Choroid plexus epithelial cell (primary cell): ENCODE results near the gene GREM2.

Experiments
- DNase-seq: peaks from one replicate; pipeline ENCODE4 v3.0.0-alpha.2; 2010; ENCODE audit warnings: low read depth
- H3K4me3 ChIP-seq: 2 replicates; pipeline ENCODE4 v1.5.1; 2011; ENCODE audit warnings: low read depth, mild to moderate bottlenecking, control low read depth, low read length, moderate library complexity
- CTCF ChIP-seq: conservative IDR thresholded peaks from 2 replicates; pipeline ENCODE4 v1.5.1; 2011; ENCODE audit warnings: low read depth, mild to moderate bottlenecking, control low read depth, inconsistent platforms, low read length, moderate library complexity

The GREM2 gene

GRCh38 chr1:240589585-240590110, 22.3 kb downstream of the GREM2 start:
- H3K4me3 ChIP-seq, result no peak overlapping the region
- no peak for DNase-seq
- TF ChIP-seq CTCF, result no peak

- no peak for TF ChIP-seq CTCF
- no peak for DNase-seq
- H3K4me3 ChIP-seq, result no peak overlapping the region
Measured at GRCh38 chr1:240586006-240586405, 25.9 kb downstream of the GREM2 start.

GRCh38 chr1:240582953-240583352, 29.0 kb downstream of the GREM2 start:
- no peak overlapping the region for H3K4me3 ChIP-seq
- DNase-seq, result peak; percentile 13
- no peak for TF ChIP-seq CTCF

- H3K4me3 ChIP-seq, result no peak overlapping the region
- TF ChIP-seq CTCF, result no peak
- no peak for DNase-seq
Measured at GRCh38 chr1:240579511-240579910, 32.4 kb downstream of the GREM2 start.

GRCh38 chr1:240577095-240577494, 34.9 kb downstream of the GREM2 start:
- no peak overlapping the region for H3K4me3 ChIP-seq
- DNase-seq, result no peak
- TF ChIP-seq CTCF, result no peak

GRCh38 chr1:240575981-240576662, 35.8 kb downstream of the GREM2 start:
- H3K4me3 ChIP-seq, result peak overlapping the region; percentile 15
- DNase-seq, result peak; percentile 41
- no peak for TF ChIP-seq CTCF

- no peak for DNase-seq
- no peak overlapping the region for H3K4me3 ChIP-seq
- no peak for TF ChIP-seq CTCF
Measured at GRCh38 chr1:240572328-240572727, 39.6 kb downstream of the GREM2 start.
